Measurements from ENCODE around the gene MRNIP.

MRNIP gene

DNA sequence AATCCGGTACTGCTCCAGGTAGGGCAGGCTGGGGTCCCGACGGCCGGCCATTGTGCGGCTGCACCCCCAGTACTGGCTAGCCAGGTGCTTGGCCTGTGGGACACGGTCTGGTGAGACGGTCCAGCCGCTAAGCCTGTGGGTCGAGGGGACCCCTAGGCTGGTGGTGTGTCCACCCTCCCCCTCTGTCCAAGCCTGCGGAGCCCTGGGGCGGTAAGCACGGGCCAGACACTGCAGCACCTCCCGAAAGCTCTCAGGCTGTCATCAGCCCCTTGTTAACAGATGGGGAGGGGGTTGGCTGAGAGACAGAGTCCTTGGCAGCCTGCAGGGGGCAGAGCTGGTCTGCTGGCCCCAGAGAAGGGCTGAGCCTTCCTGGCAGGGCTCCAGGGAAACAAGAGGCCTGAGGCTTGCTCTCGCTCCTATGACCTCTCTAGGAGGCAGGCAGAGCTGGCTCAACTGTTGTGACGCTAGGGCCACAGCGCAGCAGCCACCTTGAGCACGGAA is 11.8 kb upstream of the MRNIP start:
- no peak for DNase-seq

- no peak for DNase-seq
These were observed 11.2 kb upstream of the MRNIP start for GRCh38 chr5:179869641-179870402.

DNA sequence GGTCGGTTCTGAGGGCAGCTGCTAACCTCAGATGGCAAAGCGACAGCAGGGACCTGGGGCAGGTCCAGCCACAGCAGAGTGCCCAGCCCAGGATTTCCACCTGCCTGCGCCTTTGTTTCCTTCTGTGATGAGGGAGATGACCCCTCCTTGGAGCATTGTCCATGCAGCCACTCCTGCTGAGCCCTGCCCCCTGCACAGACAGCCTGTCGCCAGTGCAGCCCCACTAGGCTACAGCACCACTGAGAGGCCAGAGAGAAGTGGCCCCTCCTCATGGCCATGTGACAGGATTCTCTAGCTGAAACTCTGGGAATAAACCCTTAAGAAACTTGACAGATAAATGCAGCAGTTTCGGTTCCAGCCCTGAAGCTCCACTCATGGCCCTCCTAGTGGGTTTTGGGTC is 10.5 kb upstream of the MRNIP start:
- no peak for DNase-seq

DNA sequence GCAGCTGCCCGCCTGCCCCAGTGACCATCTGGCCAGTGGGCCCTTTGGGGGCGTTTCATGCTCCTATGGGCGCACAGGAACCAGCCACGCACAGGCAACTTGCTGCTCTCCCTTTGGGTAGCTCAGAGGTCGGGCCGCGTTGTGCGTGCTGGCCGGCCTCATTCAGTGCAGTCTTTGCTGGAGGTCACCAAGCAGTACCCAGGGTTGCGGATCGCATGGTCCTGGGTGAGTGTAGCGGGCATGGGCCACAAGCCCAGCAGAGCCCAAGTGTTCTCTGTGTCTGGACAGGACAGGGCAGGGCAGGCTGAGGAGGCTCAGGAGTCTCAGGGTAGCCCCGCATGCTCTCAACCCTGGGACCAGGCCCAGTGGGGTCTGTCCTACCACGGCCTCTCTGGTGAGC is 9.9 kb upstream of the MRNIP start:
- no peak for DNase-seq

DNA sequence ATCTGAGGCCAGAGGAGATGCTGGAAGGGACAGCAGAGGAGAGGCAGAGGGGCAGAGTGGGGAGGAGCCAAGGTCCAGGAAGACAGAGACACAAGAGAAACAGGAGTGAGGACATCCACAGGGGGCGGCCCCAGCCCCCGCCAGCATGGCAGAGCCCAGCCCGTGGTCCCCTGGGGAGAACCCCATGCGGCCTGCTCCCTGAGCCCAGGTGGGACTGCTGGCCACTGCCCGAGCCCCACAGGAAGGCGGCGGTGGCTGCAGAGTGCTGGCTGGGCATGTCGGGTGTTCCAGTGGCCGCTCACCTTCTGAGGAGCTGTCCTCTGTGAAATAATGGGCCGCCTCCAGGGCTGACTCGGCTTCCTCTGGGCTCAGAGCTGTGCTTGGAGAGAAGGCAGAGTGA is 8.9 kb upstream of the MRNIP start:
- no peak for DNase-seq

DNA sequence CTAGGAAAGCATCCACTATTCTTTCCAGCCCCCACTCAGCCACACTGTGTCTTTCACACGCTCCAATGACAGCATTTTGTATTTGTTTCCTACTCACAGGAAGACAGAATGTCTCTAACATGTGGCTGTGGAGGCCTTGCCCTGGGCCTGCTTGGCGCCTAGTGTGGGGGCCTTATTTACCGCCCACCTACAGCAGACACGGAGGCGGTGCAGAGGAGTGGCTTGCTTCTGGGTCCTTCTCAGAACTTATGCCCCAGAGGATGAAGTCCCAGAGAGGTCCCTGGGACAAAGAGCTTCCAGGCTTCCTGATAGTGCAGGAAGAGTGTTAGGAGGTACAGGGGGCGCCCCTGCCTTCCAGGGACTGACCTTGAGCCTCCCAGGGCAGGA is 8.5 kb upstream of the MRNIP start:
- no peak for DNase-seq

- DNase-seq, result no peak
These were observed 7.8 kb upstream of the MRNIP start for GRCh38 chr5:179866241-179867078.

- DNase-seq, result no peak
These were observed 7.0 kb upstream of the MRNIP start for GRCh38 chr5:179865491-179866240.

DNA sequence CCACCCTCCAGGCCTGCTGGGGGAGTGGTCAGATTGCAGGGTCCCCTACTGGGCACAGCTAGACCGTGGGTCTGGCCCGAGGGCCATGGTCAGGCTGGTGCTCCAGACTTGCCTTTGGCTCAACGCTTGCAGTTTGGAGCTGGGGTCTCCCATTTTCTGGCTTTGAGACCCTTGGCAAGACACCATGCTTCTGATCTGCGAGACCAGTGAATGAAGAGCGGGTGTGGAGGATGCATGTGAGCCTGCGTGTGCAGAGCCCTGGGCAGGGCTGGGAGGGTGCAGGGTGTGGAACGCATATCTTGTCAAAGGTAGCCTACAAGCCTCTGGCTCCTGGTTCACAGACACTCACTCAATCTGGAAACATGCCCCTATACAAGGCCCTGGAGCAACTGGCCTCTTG is 6.1 kb upstream of the MRNIP start:
- DNase-seq, result no peak

DNA sequence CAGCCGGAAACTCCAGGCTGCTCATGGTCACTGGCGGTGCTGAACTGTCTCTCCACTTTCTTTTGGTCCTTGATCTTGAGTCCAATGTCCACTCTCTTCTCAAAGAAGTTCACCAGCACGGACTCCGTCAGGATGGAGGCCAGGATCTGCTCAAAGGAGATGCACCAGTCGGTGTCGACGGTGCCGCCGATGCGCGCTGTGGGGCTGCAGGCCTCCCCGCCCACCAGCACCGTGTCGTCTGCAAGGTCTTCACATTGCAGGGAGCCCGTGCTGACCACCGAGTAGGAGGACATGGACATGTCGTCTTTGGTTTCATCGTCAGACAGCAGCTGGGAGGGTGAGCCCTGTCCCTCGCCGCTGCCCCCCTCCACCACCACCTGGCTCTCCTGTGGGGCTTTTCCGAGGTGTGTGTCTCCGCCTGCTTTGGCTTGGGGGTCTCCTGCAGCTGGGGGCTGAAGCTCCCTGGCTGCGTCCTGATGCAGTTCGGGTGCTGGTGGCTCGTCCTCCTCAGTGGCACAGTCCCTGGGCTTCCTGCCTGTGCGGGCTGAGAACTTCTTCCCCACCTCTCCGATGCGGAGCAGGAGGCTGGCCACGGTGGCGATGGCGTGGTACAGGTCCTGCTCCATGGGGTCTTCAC is 5.0 kb upstream of the MRNIP start:
- DNase-seq, result no peak

GRCh38 chr5:179862891-179863290 is 4.3 kb upstream of the MRNIP start:
- DNase-seq, result no peak

GRCh38 chr5:179862296-179862695 is 3.7 kb upstream of the MRNIP start:
- no peak for DNase-seq

GRCh38 chr5:179860301-179860700 is 1.7 kb upstream of the MRNIP start:
- DNase-seq, result no peak

GRCh38 chr5:179858241-179858585 is 404 bp downstream of the MRNIP start:
- no peak for DNase-seq

- no peak for DNase-seq
These were observed 4.3 kb downstream of the MRNIP start for GRCh38 chr5:179854356-179854755.

DNA sequence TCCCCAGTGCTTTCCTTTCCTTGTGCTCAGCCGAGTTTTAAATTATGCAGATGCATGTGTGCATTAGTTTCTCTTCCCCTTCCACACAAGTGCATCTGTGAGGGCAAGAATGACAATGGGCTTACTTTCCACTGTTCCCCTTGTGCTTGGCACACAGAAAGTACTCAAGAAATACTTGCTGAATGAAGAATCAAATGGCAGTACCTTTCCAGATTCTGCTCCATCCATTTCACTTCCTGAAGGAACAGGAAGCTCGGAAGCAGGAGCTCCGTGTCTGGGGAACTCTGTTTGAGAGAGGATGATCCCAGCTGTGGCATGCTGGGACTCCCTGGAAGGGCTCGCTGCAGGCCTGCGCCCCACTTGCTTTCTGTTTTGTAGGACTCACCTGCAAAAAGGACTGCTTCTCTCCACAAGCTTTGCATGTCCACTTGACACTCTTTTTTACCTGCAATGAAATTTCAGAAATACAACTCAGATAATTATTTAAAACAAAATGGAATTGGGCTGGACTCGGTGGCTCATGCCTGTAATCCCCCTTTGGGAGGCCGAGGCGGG is 5.5 kb downstream of the MRNIP start:
- DNase-seq, result no peak

- no peak for DNase-seq
These were observed 17.0 kb downstream of the MRNIP start for GRCh38 chr5:179841621-179842020.

DNA sequence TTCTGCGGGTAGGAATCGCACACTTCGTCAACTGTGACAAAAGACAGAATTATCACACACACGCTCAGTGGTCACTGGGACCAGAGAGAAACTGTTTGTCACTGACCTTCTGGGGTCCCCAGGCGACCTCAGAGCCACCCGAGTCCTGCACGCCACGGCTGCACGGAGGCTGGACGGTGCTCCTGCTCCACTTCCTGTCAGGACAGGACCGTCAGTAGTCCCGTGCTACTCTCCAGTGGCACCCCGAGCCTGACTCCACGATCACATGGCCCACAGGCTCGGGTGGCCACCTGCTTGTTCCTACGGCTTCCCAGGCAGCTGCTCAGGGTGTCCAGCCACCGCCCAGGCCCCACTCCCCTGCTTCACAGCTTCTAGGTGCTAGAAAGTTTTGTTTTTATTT is 17.9 kb downstream of the MRNIP start:
- no peak for DNase-seq

GRCh38 chr5:179840321-179840720 is 18.3 kb downstream of the MRNIP start:
- DNase-seq, result no peak

DNA sequence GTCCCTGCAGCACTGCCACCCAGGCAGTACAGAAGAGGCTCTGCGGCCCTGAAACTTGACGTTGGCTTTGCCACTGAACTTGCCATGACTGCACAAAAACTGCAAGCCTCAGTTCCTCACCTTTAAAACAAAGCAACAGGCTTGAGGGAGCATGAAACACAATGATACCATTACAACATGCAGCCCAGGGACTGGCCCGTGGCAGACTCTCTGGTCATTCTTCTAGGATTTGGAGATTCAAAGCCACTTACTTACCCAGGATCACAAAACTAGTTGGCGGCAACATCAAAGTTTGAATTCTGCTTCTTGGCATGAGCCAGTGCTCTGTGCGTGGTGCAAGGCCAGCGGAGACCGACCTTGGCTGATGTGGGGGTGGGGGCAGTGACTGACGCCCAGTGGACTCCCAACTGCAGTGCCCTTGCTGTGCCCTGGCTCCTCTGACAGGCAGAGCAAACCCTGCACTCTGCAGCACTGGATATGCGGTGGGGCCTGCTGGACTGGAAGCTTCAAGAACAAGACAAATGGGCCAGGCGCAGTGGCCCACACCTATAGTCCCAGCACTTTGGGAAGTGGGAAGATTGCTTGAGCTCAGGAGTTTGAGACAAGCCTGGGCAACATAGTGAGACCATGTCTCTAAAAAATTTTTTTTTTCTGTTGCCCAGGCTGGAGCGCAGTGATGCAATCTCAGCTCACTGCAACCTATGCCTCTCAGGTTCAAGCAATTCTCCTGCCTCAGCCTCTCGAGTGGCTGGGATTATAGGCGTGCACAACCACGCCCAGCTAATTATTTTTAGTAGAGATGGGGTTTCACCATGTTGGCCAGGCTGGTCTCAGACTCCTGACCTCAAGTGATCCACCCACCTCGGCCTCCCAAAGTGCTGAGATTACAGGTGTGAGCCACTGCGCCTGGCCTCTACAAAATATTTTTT is 19.0 kb downstream of the MRNIP start:
- DNase-seq, result no peak
